Activated naive CD8-positive, alpha-beta T cell (primary cell): Measurements from ENCODE around the gene FOLR2.
A peak's percentile ranks its signal among the peaks of the same experiment; 100 is the strongest.
"Not testable (repeated sequence)": the region's sequence is repeated elsewhere in the genome, so short reads cannot be mapped to it uniquely, and the experiment has no call there.

Experiments used
- H3K27ac Mint-ChIP-seq: one replicate; pipeline ENCODE4 v1.8.0; 2021; ENCODE audit warnings: mixed read lengths
- H3K27me3 Mint-ChIP-seq: one replicate; pipeline ENCODE4 v1.8.0; 2021; ENCODE audit warnings: mixed read lengths
- H3K36me3 Mint-ChIP-seq: one replicate; pipeline ENCODE4 v1.8.0; 2021; ENCODE audit warnings: mixed read lengths
- H3K4me1 Mint-ChIP-seq: one replicate; pipeline ENCODE4 v1.8.0; 2021; ENCODE audit warnings: low read depth, mixed read lengths
- H3K4me3 Mint-ChIP-seq: one replicate; pipeline ENCODE4 v1.8.0; 2021; ENCODE audit warnings: mild to moderate bottlenecking, mixed read lengths
- H3K9me3 Mint-ChIP-seq: one replicate; pipeline ENCODE4 v1.8.0; 2021; ENCODE audit warnings: low read depth, mixed read lengths

The FOLR2 gene

DNA sequence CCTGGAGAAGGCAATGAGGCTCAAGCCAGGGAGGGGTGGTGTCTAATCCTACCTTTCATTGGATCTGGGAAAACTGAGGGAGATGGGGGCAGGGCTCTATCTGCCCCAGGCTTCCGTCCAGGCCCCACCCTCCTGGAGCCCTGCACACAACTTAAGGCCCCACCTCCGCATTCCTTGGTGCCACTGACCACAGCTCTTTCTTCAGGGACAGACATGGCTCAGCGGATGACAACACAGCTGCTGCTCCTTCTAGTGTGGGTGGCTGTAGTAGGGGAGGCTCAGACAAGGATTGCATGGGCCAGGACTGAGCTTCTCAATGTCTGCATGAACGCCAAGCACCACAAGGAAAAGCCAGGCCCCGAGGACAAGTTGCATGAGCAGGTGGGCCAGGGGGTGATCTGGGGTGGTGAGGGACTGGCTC lies 24.6 kb upstream of the FOLR2 start, which contains the start of gene FOLR1:
TSS of gene FOLR1 (plus strand) at position 180 of the 421 bp plus-strand sequence. CDS start at position 214, 34 bp downstream.
- Mint-ChIP-seq H3K9me3 (no peaks in the 10 kb centered on the region), H3K27ac (no peak within 1 kb of the TSS)

DNA sequence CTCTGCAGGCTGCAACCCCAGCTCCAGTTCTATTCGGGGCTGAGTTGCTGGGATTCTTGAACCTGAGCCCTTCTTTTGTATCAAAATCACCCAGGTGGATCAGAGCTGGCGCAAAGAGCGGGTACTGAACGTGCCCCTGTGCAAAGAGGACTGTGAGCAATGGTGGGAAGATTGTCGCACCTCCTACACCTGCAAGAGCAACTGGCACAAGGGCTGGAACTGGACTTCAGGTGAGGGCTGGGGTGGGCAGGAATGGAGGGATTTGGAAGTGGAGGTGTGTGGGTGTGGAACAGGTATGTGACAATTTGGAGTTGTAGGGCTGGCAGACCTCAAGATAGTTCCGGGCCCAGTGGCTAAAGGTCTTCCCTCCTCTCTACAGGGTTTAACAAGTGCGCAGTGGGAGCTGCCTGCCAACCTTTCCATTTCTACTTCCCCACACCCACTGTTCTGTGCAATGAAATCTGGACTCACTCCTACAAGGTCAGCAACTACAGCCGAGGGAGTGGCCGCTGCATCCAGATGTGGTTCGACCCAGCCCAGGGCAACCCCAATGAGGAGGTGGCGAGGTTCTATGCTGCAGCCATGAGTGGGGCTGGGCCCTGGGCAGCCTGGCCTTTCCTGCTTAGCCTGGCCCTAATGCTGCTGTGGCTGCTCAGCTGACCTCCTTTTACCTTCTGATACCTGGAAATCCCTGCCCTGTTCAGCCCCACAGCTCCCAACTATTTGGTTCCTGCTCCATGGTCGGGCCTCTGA lies 20.9 kb upstream of the FOLR2 start:
- Mint-ChIP-seq H3K4me3 (no peak overlapping the region), H3K9me3 (no peaks in the 10 kb centered on the region), H3K27ac (no peak overlapping the region), H3K4me1 (no peaks in the 10 kb centered on the region), H3K27me3 (no peaks in the 10 kb centered on the region), H3K36me3 (no peaks in the 10 kb centered on the region)

More for the DNA sequence above, 24.6 kb upstream of the FOLR2 start, which contains the start of gene FOLR1:
- Mint-ChIP-seq H3K36me3 (no peaks in the 10 kb centered on the region), H3K4me1 (no peaks in the 10 kb centered on the region), H3K27me3 (no peaks in the 10 kb centered on the region), H3K4me3 (no peak within 1 kb of the TSS)

DNA sequence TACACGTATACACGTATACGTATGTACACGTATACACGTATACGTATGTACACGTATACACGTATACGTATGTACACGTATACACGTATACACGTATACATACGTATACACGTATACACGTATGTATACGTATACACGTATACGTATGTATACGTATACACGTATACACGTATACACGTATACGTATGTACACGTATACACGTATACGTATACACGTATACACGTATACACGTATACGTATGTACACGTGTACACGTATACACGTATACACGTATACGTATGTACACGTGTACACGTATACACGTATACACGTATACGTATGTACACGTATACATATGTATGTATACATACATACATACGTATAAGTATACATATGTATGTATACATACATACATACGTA lies 15.1 kb upstream of the FOLR2 start:
- H3K4me3 Mint-ChIP-seq, H3K9me3 Mint-ChIP-seq, H3K4me1 Mint-ChIP-seq, H3K27me3 Mint-ChIP-seq, H3K36me3 Mint-ChIP-seq, H3K27ac Mint-ChIP-seq: not testable (repeated sequence)

DNA sequence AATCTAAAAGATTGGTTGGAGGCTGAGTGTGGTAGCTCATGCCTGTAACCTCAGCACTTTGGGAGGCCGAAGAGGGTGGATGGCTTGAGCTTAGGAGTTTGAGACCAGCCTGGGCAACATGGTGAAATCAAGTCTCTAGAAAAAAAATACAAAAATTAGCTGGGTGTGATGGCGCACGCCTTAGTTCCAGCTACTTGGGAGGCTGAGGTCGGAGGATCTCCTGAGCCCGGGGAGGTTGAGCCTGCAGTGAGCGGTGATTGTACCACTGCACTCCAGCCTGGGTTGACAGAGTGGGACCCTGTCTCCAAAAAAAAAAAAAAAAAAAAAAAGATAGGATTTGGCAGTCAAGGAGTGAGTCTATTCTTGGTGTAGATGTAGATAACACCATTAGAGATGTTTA lies 14.0 kb upstream of the FOLR2 start:
- Mint-ChIP-seq H3K4me3 (no peak overlapping the region), H3K27me3 (peaks cover 2% of the 10 kb centered on the region), H3K27ac (no peak overlapping the region), H3K9me3 (no peaks in the 10 kb centered on the region), H3K4me1 (no peaks in the 10 kb centered on the region), H3K36me3 (no peaks in the 10 kb centered on the region)

DNA sequence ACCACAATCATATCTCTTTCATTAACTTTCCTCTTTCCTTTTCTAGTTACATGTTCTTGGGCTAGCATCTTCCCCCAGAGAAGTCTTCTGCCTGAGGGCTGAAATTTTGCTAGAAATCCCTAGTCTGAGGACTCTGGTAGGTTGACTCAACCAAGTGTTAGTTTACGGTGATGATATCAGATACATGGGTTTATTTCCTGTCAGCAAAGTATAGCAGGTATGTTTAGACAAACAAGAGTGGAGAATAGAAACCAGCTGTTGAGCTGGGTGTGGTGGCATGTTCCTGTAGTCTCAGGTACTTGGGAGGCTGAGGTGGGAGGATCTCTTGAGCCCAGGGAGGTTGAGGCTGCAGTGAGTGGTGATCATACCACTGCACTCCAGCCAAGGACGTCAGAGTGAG lies 13.4 kb upstream of the FOLR2 start:
- no peak overlapping the region for H3K27ac Mint-ChIP-seq
- H3K9me3 Mint-ChIP-seq = no peaks in the 10 kb centered on the region
- H3K4me1 Mint-ChIP-seq = no peaks in the 10 kb centered on the region
- H3K4me3 Mint-ChIP-seq = no peak overlapping the region
- H3K36me3 Mint-ChIP-seq = no peaks in the 10 kb centered on the region
- H3K27me3 Mint-ChIP-seq = peaks cover 2% of the 10 kb centered on the region

DNA sequence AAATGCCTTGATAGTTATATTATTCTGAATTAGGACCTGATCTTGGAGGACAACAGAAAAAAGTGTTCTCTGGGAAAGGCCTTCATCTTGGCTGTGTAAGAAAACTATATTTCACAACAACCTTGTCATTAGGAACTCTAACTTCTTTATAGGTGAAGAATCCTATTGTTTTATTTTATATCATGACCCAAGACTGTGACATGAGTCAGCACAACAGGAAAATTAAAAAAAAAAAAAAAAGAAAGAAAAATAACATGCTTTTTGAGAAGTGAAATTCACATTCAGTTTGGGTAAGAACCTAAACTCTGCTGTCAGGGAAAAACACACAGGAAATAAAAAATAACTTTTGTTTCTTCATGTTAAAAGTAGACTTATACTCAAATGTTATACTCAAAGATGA lies 11.7 kb upstream of the FOLR2 start:
- no peak overlapping the region for H3K27ac Mint-ChIP-seq
- H3K9me3 Mint-ChIP-seq = peaks cover 8% of the 10 kb centered on the region
- H3K4me3 Mint-ChIP-seq = no peak overlapping the region
- no peaks in the 10 kb centered on the region for H3K4me1 Mint-ChIP-seq
- H3K36me3 Mint-ChIP-seq = peaks cover 8% of the 10 kb centered on the region
- peaks cover 3% of the 10 kb centered on the region for H3K27me3 Mint-ChIP-seq

DNA sequence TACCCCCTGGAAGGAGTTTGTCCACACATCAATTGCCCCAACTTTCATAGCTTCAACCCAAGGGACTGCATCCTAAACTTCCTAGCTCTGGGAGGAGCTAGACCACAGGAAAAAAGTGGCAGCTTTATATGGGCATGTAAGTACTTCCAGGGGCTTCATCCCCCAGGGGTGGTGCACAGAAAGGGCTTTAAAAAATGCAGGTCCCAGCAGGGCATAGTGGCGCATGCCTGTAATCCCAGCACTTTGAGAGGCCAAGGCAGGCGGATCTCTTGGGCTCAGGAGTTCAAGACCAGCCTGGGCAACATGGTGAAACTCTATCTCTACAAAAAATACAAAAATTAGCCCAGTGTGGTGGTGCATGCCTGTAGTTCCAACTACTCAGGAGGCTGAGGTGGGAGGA lies 9.8 kb upstream of the FOLR2 start:
- H3K27me3 Mint-ChIP-seq, H3K27ac Mint-ChIP-seq, H3K4me1 Mint-ChIP-seq, H3K4me3 Mint-ChIP-seq: not testable (repeated sequence)
- Mint-ChIP-seq H3K36me3 (peaks cover 12% of the 10 kb centered on the region), H3K9me3 (peaks cover 10% of the 10 kb centered on the region)

DNA sequence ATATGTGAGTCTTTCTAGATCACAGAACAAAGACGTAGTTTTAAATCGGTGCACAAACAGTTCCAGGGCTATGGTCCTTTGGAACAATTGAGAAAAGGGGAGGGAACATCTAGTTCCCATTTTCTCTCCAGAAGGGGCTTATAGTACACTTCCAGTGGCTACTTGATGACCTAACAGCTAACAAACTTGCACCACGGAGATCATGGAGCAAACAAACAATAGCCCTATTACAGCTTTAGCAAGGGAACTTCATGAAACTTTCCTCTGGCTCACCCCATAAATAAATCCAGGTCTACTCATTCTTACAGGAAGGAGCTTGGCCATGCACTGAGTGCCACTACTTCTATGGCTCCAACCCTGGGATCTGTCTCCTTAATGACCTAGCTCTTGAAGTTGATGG lies 8.3 kb upstream of the FOLR2 start:
- Mint-ChIP-seq H3K4me1 (no peaks in the 10 kb centered on the region), H3K36me3 (peaks cover 12% of the 10 kb centered on the region), H3K27me3 (peaks cover 3% of the 10 kb centered on the region), H3K27ac (no peak overlapping the region), H3K9me3 (peaks cover 10% of the 10 kb centered on the region), H3K4me3 (no peak overlapping the region)

DNA sequence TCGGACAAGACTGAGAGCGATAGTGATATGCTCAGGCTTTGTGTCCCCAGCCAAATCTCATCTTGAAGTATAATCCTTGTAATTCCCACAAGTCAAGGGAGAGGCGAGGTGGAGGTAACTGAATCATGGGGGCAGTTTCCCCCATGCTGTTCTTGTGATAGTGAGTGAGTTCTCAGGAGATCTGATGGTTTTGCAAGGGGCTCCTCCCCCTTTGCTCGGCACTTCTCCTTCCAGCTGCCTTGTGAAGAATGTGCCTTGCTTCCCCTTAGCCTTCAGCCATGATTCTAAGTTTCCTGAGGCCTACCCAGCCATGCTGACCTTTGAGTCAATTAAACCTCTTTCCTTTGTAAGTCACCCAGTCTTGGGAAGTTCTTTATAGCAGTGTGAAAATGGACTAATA lies 7.5 kb upstream of the FOLR2 start:
- H3K27ac Mint-ChIP-seq = no peak overlapping the region
- peaks cover 3% of the 10 kb centered on the region for H3K27me3 Mint-ChIP-seq
- peaks cover 10% of the 10 kb centered on the region for H3K9me3 Mint-ChIP-seq
- H3K36me3 Mint-ChIP-seq = peaks cover 12% of the 10 kb centered on the region
- H3K4me3 Mint-ChIP-seq = no peak overlapping the region
- no peaks in the 10 kb centered on the region for H3K4me1 Mint-ChIP-seq

DNA sequence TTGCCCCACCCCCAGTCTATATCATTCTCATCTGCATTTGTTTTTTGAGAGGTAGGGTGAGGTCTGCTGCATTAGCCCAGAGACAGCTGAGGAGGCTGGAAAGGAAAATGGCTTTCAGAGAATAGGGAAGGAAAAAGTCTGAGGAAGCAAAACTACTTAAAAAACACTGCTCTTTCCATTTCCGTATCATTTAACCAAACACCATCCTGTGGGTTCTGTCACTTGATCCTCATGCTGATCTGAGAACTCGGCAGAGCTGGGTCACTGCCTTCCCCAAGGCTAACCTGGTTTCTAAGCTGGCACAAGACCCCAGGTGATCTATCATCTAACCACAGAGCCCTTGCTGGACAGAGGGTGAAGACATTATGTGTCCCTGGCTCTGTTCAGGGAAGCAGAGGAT lies 1.2 kb downstream of the FOLR2 start:
- no peaks in the 10 kb centered on the region for H3K9me3 Mint-ChIP-seq
- peaks cover 12% of the 10 kb centered on the region for H3K4me1 Mint-ChIP-seq
- H3K27me3 Mint-ChIP-seq = peaks cover 6% of the 10 kb centered on the region
- no peaks in the 10 kb centered on the region for H3K36me3 Mint-ChIP-seq
- no peak overlapping the region for H3K4me3 Mint-ChIP-seq
- H3K27ac Mint-ChIP-seq = no peak overlapping the region

DNA sequence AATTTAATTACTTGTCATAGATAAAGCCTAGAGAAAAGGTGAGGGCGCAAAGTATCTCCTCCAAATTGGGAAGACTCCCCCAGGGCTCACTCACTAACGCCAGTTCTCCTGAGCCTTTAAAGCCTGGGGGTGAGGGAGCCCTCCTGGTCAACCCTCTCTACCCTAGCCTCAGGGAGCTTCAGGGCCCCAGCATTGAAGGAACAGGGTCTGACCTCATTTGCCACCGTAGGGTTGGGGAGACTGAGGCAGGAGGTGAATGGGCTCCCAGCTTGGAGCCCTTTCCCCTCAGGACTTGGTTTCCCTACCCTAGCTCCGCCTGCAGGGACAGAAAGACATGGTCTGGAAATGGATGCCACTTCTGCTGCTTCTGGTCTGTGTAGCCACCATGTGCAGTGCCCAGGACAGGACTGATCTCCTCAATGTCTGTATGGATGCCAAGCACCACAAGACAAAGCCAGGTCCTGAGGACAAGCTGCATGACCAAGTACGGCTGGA lies 1.7 kb downstream of the FOLR2 start:
- H3K36me3 Mint-ChIP-seq = no peaks in the 10 kb centered on the region
- peaks cover 13% of the 10 kb centered on the region for H3K4me1 Mint-ChIP-seq
- H3K27me3 Mint-ChIP-seq = peaks cover 6% of the 10 kb centered on the region
- H3K27ac Mint-ChIP-seq = no peak overlapping the region
- H3K4me3 Mint-ChIP-seq = no peak overlapping the region
- no peaks in the 10 kb centered on the region for H3K9me3 Mint-ChIP-seq

DNA sequence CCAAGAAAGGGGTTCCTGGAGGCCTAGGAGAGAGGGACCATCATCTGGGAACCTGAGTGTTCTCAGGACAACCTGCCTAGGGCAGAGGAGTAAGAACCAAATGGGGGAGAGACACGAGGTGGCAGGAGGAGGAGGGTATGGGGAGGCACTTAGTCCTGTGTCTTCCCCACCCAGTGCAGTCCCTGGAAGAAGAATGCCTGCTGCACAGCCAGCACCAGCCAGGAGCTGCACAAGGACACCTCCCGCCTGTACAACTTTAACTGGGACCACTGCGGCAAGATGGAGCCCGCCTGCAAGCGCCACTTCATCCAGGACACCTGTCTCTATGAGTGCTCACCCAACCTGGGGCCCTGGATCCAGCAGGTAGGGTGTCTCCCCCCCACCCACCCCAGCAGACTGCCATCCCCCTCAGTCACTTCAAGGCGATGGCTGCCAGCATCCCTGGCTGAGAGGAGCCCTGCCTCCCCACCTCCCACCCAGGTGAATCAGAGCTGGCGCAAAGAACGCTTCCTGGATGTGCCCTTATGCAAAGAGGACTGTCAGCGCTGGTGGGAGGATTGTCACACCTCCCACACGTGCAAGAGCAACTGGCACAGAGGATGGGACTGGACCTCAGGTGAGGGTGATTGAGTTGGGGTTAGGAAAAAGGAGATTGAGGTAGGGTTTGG lies 4.2 kb downstream of the FOLR2 start:
- Mint-ChIP-seq H3K4me3 (no peak overlapping the region), H3K36me3 (no peaks in the 10 kb centered on the region), H3K9me3 (no peaks in the 10 kb centered on the region), H3K4me1 (peaks cover 23% of the 10 kb centered on the region), H3K27me3 (peaks cover 6% of the 10 kb centered on the region), H3K27ac (no peak overlapping the region)

DNA sequence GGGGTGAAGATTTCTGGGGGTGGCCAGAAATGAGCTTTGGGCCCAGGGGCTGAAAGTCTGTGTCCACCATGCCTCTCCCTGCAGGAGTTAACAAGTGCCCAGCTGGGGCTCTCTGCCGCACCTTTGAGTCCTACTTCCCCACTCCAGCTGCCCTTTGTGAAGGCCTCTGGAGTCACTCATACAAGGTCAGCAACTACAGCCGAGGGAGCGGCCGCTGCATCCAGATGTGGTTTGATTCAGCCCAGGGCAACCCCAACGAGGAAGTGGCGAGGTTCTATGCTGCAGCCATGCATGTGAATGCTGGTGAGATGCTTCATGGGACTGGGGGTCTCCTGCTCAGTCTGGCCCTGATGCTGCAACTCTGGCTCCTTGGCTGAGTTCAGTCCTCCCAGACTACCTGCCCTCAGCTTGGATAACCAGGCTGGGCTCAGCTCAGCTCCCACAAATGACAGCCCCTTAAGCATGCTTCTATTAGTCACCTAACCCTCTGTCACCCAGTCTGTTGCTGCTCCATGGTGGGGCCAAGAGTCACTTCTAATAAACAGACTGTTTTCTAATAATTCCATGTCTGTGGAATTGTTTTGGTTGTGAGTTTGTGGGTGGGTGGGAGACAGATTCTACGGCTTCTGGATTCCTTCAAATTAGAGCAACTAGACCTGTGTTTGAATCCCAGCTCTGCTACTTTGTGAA lies 4.9 kb downstream of the FOLR2 start:
- H3K4me3 Mint-ChIP-seq = no peak overlapping the region

DNA sequence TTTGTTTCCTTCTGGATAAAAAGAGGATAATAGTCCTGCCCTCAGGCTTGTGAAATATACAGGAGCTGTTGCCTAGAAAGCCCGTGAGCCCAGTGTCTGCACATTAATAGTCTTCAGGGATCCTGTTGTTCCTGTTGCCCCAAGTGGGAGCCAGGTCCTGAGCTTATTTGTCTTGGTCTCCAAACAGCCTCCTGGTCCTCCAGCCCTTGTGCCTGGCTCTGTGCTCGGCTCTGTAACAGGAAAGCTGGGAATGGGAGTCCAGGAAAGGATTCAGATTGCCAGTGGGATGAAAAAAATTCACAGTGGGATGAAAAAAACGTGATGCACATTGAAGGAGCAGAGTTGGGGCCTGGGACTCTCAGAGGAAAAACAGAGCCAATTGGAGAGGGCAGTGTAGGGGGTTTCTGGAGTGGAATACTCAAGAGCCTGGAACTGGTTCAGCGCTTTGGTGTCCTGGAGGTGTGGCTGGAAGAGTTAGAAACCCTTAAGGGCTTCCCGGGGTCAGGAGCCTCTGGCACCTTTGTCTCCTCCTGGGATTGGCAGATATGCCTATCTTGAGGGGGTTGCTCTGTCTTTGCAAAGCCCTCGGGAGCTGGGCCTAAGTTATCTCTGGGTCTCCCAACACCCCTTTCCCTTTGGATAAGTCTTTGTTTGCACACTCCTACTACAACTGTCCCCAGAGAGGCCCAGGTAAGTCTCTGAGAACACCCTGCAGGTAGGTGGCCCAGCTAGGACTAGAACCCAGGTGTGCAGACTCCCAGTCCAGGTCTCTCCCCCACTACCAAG lies 5.7 kb downstream of the FOLR2 start:
- Mint-ChIP-seq H3K4me1 (peaks cover 25% of the 10 kb centered on the region), H3K27ac (peak overlapping the region; percentile 73), H3K27me3 (no peaks in the 10 kb centered on the region), H3K36me3 (no peaks in the 10 kb centered on the region), H3K4me3 (peak overlapping the region; percentile 87), H3K9me3 (no peaks in the 10 kb centered on the region)

More for the DNA sequence above, 4.9 kb downstream of the FOLR2 start:
- no peaks in the 10 kb centered on the region for H3K9me3 Mint-ChIP-seq
- H3K36me3 Mint-ChIP-seq = no peaks in the 10 kb centered on the region
- peaks cover 25% of the 10 kb centered on the region for H3K4me1 Mint-ChIP-seq
- no peak overlapping the region for H3K27ac Mint-ChIP-seq
- peaks cover 2% of the 10 kb centered on the region for H3K27me3 Mint-ChIP-seq
